K562 (cell line): Measurements from ENCODE around the gene ANXA4. TPM values are rescaled to one million over a fixed set of nuclear protein-coding genes. Genes with fewer than 3 reads are reported as not detected.

Experiments used
- CREM ChIP-seq: IDR thresholded peaks from 2 replicates; pipeline ENCODE4 v1.6.1; 2014; ENCODE audit warnings: antibody characterized with exemption, low read depth
- DEAF1 ChIP-seq: fragments of 450-650 bp; formaldehyde crosslinking; IDR thresholded peaks from 2 replicates; pipeline ENCODE4 v1.4.0; 2020; ENCODE audit warnings: mild to moderate bottlenecking, moderate library complexity
- ELF4 ChIP-seq: fragments of 450-650 bp; formaldehyde crosslinking; IDR thresholded peaks from 2 replicates; pipeline ENCODE4 v1.4.0; 2022; ENCODE audit warnings: missing genetic modification characterization
- KLF1 ChIP-seq: fragments of 450-650 bp; IDR thresholded peaks from 2 replicates; pipeline ENCODE4 v1.6.1; 2016; ENCODE audit warnings: missing genetic modification characterization, missing compliant biosample characterization
- MTA1 ChIP-seq: fragments of 450-650 bp; IDR thresholded peaks from 2 replicates; pipeline ENCODE4 v1.6.1; 2017; ENCODE audit warnings: borderline replicate concordance
- PCBP1 ChIP-seq: fragments of 200-400 bp; formaldehyde crosslinking; IDR thresholded peaks from 2 replicates; pipeline ENCODE4 v1.6.1; 2018; ENCODE audit warnings: mild to moderate bottlenecking, low read depth, low read length; ENCODE audit not compliant: poor library complexity, severe bottlenecking
- RBM34 ChIP-seq: fragments of 200-400 bp; formaldehyde crosslinking; IDR thresholded peaks from 2 replicates; pipeline ENCODE4 v1.6.1; 2018; ENCODE audit warnings: low read length, borderline replicate concordance; ENCODE audit not compliant: insufficient read depth
- ZBTB43 ChIP-seq: sonication (generic); formaldehyde crosslinking; IDR thresholded peaks from 2 replicates; pipeline ENCODE4 v1.8.0; 2023; ENCODE audit warnings: mild to moderate bottlenecking, missing genetic modification reagents
- ZNF165 ChIP-seq: fragments of 250-450 bp; sonication (Bioruptor Pico); IDR thresholded peaks from 2 replicates; pipeline ENCODE4 v1.4.0; 2020; ENCODE audit warnings: borderline replicate concordance
- ZNF175 ChIP-seq: fragments of 200-800 bp; sonication (Bioruptor generic); IDR thresholded peaks from 2 replicates; pipeline ENCODE4 v1.6.1; 2016; ENCODE audit warnings: low read depth, mild to moderate bottlenecking, missing genetic modification characterization, missing compliant biosample characterization
- ZNF780A ChIP-seq: fragments of 250-450 bp; sonication (Bioruptor Pico); IDR thresholded peaks from 2 replicates; pipeline ENCODE4 v1.5.0; 2021; ENCODE audit warnings: mild to moderate bottlenecking
- ZZZ3 ChIP-seq: fragments of 450-650 bp; IDR thresholded peaks from 2 replicates; pipeline ENCODE4 v1.6.1; 2016; ENCODE audit warnings: antibody characterized with exemption, mild to moderate bottlenecking, moderate library complexity
- polyA plus RNA-seq, 8 experiments: library from polyadenylated mRNA; depleted of rRNA in 4 of 8; stranded (reverse) in 5 of 8; unstranded in 3 of 8; fragments of >200 nt; fragmentation: Nextera tagmentation in 2 of 8; fragmentation: Illumina TruSeq in 1 of 8; extraction: Ambion mirVana in 2 of 8; extraction: Trizol in 1 of 8; gene quantifications; 2 replicates each; pipeline versions ENCODE4 v1.2.1 to v1.2.3, GENCODE V29; 2011 to 2014; ENCODE audit warnings: inconsistent platforms in 1 of 8, missing spikeins in 1 of 8
- total RNA-seq, 7 experiments: library from RNA; depleted of rRNA in 6 of 7; stranded (reverse); fragments of >200 nt in 6 of 7; fragmentation: Illumina TruSeq in 2 of 7; extraction: Trizol in 2 of 7; gene quantifications; 2 replicates each; pipeline versions ENCODE4 v1.2.1 to v1.2.3, GENCODE V29; 2011 to 2021; ENCODE audit warnings: low replicate concordance in 1 of 7
- TF ChIP-seq, protein P1 (sequence below), 2 experiments: IDR thresholded peaks; 2 replicates each; pipeline ENCODE4 v1.6.1; 2012; ENCODE audit warnings: improper control_type of control experiment in 2 of 2, low read depth in 2 of 2, low read length in 2 of 2, borderline replicate concordance in 1 of 2
- TF ChIP-seq, protein P2 (sequence below), 2 experiments: fragments of 450-650 bp; IDR thresholded peaks; 2 replicates each; pipeline ENCODE4 v1.6.1; 2016; ENCODE audit warnings: mild to moderate bottlenecking in 2 of 2, borderline replicate concordance in 1 of 2, low read depth in 1 of 2, moderate library complexity in 1 of 2

The ANXA4 gene
- total and polyA plus RNA-seq, 9 of the 15 experiments (the other 6 are each of a cell fraction or from before 2014, with no cell fraction given): 3.4 to 13.6 (median 11.6) TPM

DNA sequence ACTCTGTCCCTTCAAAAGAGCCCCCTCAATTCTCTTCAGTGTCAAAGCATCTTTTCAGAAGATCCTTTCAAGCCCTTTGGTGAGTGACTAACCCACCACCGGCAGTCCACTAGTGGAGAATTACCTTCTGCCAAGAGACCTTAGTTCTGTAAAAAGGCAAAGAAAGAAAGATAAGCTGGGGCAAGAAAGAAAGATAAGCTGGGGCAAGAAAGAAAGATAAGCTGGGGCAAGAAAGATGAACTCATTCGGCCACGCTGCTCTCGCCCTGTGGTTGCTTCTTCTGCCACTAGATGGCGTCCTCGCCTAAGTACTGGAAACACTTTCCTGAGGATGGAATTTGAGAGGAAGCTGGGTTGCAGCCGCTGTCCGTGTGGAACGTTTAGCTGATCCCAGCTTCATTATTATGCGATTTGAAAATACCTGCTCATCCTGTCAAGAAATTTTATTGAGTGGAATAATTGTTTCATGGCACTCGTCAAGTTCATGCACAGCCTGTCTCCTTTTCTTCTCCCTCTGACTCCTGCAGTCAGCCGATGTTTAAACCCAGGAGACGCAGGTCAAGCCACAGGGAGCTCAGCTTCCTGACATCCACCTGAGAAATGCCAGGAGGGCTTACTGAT is 17.3 kb upstream of the ANXA4 start (continued):
- TF ChIP-seq DEAF1 (CRISPR knock-in tag) (peak; percentile 91), ZNF165 (no peak), PCBP1 (no peak), ZNF175 (CRISPR knock-in tag) (no peak), CREM (0 out of 2 replicates have a peak, but pooled peaks have one; percentile 7), MTA1 (peak; percentile 69; the same call in 1 of the 2 replicates), KLF1 (tag) (no peak), ZBTB43 (CRISPR knock-in tag) (no peak), ELF4 (CRISPR knock-in tag) (no peak), RBM34 (no peak), ZZZ3 (no peak), ZNF780A (CRISPR knock-in tag) (no peak)
- TF ChIP-seq, protein P1, sequence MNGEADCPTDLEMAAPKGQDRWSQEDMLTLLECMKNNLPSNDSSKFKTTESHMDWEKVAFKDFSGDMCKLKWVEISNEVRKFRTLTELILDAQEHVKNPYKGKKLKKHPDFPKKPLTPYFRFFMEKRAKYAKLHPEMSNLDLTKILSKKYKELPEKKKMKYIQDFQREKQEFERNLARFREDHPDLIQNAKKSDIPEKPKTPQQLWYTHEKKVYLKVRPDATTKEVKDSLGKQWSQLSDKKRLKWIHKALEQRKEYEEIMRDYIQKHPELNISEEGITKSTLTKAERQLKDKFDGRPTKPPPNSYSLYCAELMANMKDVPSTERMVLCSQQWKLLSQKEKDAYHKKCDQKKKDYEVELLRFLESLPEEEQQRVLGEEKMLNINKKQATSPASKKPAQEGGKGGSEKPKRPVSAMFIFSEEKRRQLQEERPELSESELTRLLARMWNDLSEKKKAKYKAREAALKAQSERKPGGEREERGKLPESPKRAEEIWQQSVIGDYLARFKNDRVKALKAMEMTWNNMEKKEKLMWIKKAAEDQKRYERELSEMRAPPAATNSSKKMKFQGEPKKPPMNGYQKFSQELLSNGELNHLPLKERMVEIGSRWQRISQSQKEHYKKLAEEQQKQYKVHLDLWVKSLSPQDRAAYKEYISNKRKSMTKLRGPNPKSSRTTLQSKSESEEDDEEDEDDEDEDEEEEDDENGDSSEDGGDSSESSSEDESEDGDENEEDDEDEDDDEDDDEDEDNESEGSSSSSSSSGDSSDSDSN (IDR thresholded peaks at IDR 0.05; ENCODE audit: borderline replicate concordance in 1 of 2, low read depth in 2 of 2, low read length in 2 of 2): no peak
- TF ChIP-seq, protein P2, sequence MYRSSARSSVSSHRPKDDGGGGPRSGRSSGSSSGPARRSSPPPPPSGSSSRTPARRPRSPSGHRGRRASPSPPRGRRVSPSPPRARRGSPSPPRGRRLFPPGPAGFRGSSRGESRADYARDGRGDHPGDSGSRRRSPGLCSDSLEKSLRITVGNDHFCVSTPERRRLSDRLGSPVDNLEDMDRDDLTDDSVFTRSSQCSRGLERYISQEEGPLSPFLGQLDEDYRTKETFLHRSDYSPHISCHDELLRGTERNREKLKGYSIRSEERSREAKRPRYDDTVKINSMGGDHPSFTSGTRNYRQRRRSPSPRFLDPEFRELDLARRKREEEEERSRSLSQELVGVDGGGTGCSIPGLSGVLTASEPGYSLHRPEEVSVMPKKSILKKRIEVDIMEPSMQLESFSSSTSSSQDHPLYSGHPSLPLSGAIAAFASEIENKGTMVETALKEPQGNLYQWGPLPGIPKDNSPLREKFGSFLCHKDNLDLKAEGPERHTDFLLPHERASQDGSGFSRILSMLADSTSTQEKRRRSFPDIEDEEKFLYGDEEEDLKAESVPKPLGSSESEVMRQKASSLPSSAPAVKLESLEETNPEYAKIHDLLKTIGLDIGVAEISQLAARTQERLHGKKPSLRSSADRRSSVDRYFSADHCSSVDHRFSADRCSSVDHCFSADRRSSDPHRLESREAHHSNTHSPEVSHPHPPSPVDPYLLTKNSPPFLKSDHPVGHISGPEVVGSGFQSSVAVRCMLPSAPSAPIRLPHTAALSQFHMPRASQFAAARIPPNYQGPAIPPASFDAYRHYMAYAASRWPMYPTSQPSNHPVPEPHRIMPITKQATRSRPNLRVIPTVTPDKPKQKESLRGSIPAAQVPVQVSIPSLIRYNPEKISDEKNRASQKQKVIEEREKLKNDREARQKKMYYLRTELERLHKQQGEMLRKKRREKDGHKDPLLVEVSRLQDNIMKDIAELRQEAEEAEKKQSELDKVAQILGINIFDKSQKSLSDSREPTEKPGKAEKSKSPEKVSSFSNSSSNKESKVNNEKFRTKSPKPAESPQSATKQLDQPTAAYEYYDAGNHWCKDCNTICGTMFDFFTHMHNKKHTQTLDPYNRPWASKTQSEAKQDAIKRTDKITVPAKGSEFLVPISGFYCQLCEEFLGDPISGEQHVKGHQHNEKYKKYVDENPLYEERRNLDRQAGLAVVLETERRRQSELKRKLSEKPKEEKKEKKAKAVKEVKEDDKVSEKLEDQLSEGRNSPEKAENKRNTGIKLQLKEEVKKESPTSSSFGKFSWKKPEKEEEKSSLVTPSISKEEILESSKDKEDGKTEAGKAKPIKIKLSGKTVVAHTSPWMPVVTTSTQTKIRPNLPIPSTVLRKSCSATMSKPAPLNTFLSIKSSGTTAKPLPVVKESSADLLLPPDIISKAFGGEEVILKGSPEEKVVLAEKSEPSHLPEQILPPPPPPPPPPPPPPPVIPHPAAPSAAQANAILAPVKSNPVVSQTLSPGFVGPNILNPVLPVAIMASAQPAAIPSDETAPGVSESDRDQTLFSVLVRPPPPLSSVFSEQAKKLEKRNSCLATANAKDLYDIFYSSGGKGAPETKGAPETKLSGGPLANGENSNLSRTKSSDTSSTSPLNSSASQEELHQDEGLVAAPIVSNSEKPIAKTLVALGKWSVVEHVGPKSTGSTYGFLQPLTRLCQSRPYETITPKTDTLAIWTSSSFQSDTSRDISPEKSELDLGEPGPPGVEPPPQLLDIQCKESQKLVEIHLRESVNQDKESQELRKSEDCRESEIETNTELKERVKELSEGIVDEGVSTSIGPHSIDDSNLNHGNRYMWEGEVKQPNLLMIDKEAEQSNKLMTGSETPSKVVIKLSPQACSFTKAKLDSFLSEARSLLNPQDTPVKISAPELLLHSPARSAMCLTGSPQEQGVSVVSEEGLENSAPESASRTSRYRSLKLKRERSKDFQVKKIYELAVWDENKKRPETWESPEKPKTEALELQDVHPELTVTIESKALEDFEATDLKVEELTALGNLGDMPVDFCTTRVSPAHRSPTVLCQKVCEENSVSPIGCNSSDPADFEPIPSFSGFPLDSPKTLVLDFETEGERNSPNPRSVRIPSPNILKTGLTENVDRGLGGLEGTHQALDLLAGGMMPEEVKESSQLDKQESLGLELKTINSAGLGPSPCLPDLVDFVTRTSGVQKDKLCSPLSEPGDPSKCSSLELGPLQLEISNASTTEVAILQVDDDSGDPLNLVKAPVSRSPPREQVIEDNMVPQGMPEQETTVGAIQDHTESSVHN (IDR thresholded peaks at IDR 0.05; ENCODE audit: borderline replicate concordance in 1 of 2, low read depth in 1 of 2): no peak
